Rectal smooth muscle tissue (tissue), 1 donor: ENCODE data around the gene CP.
A peak's percentile ranks its signal among the peaks of the same experiment; 100 is the strongest.
"Not testable (repeated sequence)": the region's sequence is repeated elsewhere in the genome, so short reads cannot be mapped to it uniquely, and the experiment has no call there.

Source experiments
- H3K27ac ChIP-seq: one replicate; pipeline ENCODE4 v1.7.0; 2013; ENCODE audit warnings: low read depth, low read length, inconsistent platforms
- H3K27me3 ChIP-seq: one replicate; pipeline ENCODE4 v1.7.0; 2013; ENCODE audit warnings: low read length; ENCODE audit not compliant: control insufficient read depth, insufficient read depth
- H3K36me3 ChIP-seq: one replicate; pipeline ENCODE4 v1.7.0; 2013; ENCODE audit warnings: low read length; ENCODE audit not compliant: control insufficient read depth, insufficient read depth
- H3K4me1 ChIP-seq: one replicate; pipeline ENCODE4 v1.7.0; 2013; ENCODE audit warnings: low read length; ENCODE audit not compliant: control insufficient read depth, insufficient read depth
- H3K4me3 ChIP-seq: one replicate; pipeline ENCODE4 v1.7.0; 2013; ENCODE audit warnings: low read length
- H3K9ac ChIP-seq: one replicate; pipeline ENCODE4 v1.7.0; 2013; ENCODE audit warnings: low read length

Gene CP

GRCh38 chr3:149197669-149198068 is 24.0 kb downstream of the CP start:
- Histone ChIP-seq H3K9ac (no peak overlapping the region), H3K4me3 (no peak overlapping the region), H3K27ac (no peak overlapping the region), H3K4me1 (no peaks in the 10 kb centered on the region), H3K36me3 (no peaks in the 10 kb centered on the region), H3K27me3 (no peaks in the 10 kb centered on the region)

- H3K4me3 ChIP-seq, H3K36me3 ChIP-seq, H3K4me1 ChIP-seq: not testable (repeated sequence)
Measured at GRCh38 chr3:149196805-149197592, 24.6 kb downstream of the CP start.

GRCh38 chr3:149195221-149195620 is 26.4 kb downstream of the CP start:
- Histone ChIP-seq H3K4me3 (no peak overlapping the region), H3K36me3 (no peaks in the 10 kb centered on the region), H3K9ac (no peak overlapping the region), H3K4me1 (no peaks in the 10 kb centered on the region), H3K27me3 (no peaks in the 10 kb centered on the region), H3K27ac (no peak overlapping the region)

More at GRCh38 chr3:149196805-149197592, 24.6 kb downstream of the CP start:
- not testable (repeated sequence) for H3K9ac ChIP-seq, H3K27me3 ChIP-seq, H3K27ac ChIP-seq

GRCh38 chr3:149188494-149188893 is 33.1 kb downstream of the CP start:
- Histone ChIP-seq H3K4me1 (no peaks in the 10 kb centered on the region), H3K27me3 (no peaks in the 10 kb centered on the region), H3K36me3 (no peaks in the 10 kb centered on the region), H3K27ac (no peak overlapping the region), H3K4me3 (no peak overlapping the region), H3K9ac (no peak overlapping the region)

- no peaks in the 10 kb centered on the region for H3K4me1 ChIP-seq
- no peak overlapping the region for H3K4me3 ChIP-seq
- H3K27me3 ChIP-seq = no peaks in the 10 kb centered on the region
- H3K27ac ChIP-seq = no peak overlapping the region
- no peak overlapping the region for H3K9ac ChIP-seq
- no peaks in the 10 kb centered on the region for H3K36me3 ChIP-seq
Measured at GRCh38 chr3:149186721-149187120, 34.9 kb downstream of the CP start.

- no peak overlapping the region for H3K4me3 ChIP-seq
- no peak overlapping the region for H3K9ac ChIP-seq
- no peaks in the 10 kb centered on the region for H3K36me3 ChIP-seq
- no peaks in the 10 kb centered on the region for H3K27me3 ChIP-seq
- H3K4me1 ChIP-seq = no peaks in the 10 kb centered on the region
- no peak overlapping the region for H3K27ac ChIP-seq
Measured at GRCh38 chr3:149186219-149186618, 35.4 kb downstream of the CP start.

GRCh38 chr3:149181182-149181581 is 40.4 kb downstream of the CP start:
- H3K4me3 ChIP-seq = no peak overlapping the region
- H3K9ac ChIP-seq = no peak overlapping the region
- peaks cover 9% of the 10 kb centered on the region for H3K4me1 ChIP-seq
- H3K27me3 ChIP-seq = no peaks in the 10 kb centered on the region
- H3K36me3 ChIP-seq = peaks cover 4% of the 10 kb centered on the region
- H3K27ac ChIP-seq = no peak overlapping the region

GRCh38 chr3:149180057-149180573 is 41.5 kb downstream of the CP start:
- Histone ChIP-seq H3K4me1 (peaks cover 9% of the 10 kb centered on the region), H3K4me3 (no peak overlapping the region), H3K27me3 (no peaks in the 10 kb centered on the region), H3K27ac (peak overlapping the region; percentile 34), H3K36me3 (peaks cover 4% of the 10 kb centered on the region), H3K9ac (no peak overlapping the region)

- Histone ChIP-seq H3K27ac (peak overlapping the region; percentile 34), H3K36me3 (peaks cover 4% of the 10 kb centered on the region), H3K9ac (no peak overlapping the region), H3K27me3 (no peaks in the 10 kb centered on the region), H3K4me3 (no peak overlapping the region), H3K4me1 (peaks cover 9% of the 10 kb centered on the region)
Measured at GRCh38 chr3:149179220-149179619, 42.4 kb downstream of the CP start.

- H3K36me3 ChIP-seq = peaks cover 4% of the 10 kb centered on the region
- no peak overlapping the region for H3K4me3 ChIP-seq
- H3K9ac ChIP-seq = no peak overlapping the region
- no peaks in the 10 kb centered on the region for H3K27me3 ChIP-seq
- H3K27ac ChIP-seq = no peak overlapping the region
- H3K4me1 ChIP-seq = peaks cover 9% of the 10 kb centered on the region
Measured at GRCh38 chr3:149177122-149177521, 44.5 kb downstream of the CP start.

GRCh38 chr3:149174901-149175300 is 46.7 kb downstream of the CP start:
- H3K4me1 ChIP-seq = peaks cover 4% of the 10 kb centered on the region
- no peak overlapping the region for H3K9ac ChIP-seq
- no peak overlapping the region for H3K27ac ChIP-seq
- H3K36me3 ChIP-seq = peaks cover 4% of the 10 kb centered on the region
- no peak overlapping the region for H3K4me3 ChIP-seq
- H3K27me3 ChIP-seq = no peaks in the 10 kb centered on the region

- H3K27ac ChIP-seq = no peak overlapping the region
- H3K4me1 ChIP-seq = no peaks in the 10 kb centered on the region
- H3K4me3 ChIP-seq = no peak overlapping the region
- no peak overlapping the region for H3K9ac ChIP-seq
- H3K27me3 ChIP-seq = no peaks in the 10 kb centered on the region
- peaks cover 2% of the 10 kb centered on the region for H3K36me3 ChIP-seq
Measured at GRCh38 chr3:149170672-149171071, 51.0 kb downstream of the CP start.

GRCh38 chr3:149167898-149168297 is 53.7 kb downstream of the CP start:
- peaks cover 8% of the 10 kb centered on the region for H3K36me3 ChIP-seq
- H3K9ac ChIP-seq = no peak overlapping the region
- no peak overlapping the region for H3K27ac ChIP-seq
- no peak overlapping the region for H3K4me3 ChIP-seq
- H3K4me1 ChIP-seq = no peaks in the 10 kb centered on the region
- no peaks in the 10 kb centered on the region for H3K27me3 ChIP-seq
